ENCODE results near the gene POLR1G.

Gene POLR1G

DNA sequence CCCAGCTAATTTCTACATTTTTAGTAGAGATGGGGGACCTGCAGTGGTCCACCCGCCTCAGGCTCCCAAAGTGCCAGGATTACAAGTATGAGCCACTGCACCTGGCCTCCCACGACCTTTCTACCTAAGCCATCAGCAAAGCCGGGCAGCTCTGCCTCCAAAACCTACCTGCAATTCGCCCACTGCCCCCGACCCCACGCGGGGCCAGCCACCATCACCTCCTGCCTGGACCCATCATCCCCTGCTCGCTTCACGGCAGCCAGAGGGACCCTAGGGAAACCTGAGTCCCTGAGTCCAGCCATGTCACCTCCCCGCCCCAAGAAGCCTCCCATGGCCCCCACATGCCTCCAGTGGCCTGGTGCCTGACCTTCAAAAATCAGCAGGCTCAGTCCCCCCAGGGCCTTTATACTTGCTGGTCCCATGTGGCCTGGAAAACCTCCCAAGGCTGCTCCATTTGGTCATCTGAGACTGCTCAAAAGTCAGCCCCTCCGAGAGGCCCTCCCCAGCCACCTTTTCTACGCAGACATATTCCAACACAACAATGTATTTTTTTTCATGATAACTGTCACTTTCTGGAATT lies 48.1 kb upstream of the POLR1G start:
- no peak for ATAC-seq
- no peak for TF ChIP-seq TSHZ2 (CRISPR knock-in tag; IDR thresholded peaks at IDR 0.05)
- no peak for TF ChIP-seq PPARA (CRISPR knock-in tag; IDR thresholded peaks at IDR 0.05; ENCODE audit: borderline replicate concordance)
- no peak for TF ChIP-seq TOX (CRISPR knock-in tag; IDR thresholded peaks at IDR 0.05; ENCODE audit: borderline replicate concordance)

GRCh38 chr19:45361608-45362007 lies 44.8 kb upstream of the POLR1G start:
- no peak for ATAC-seq
- TF ChIP-seq ZFP30 (CRISPR knock-in tag; IDR thresholded peaks at IDR 0.05), result no peak
- no peak for TF ChIP-seq ZNF8 (CRISPR knock-in tag; IDR thresholded peaks at IDR 0.05)
- TF ChIP-seq PATZ1 (CRISPR knock-in tag; IDR thresholded peaks at IDR 0.05; ENCODE audit: borderline replicate concordance), result no peak
- TF ChIP-seq ESRRG (CRISPR knock-in tag; IDR thresholded peaks at IDR 0.05), result no peak
- TF ChIP-seq ZNF565 (CRISPR knock-in tag; conservative IDR thresholded peaks at IDR 0.05; ENCODE audit: low read depth), result no peak
- TF ChIP-seq OSR1 (CRISPR knock-in tag; IDR thresholded peaks at IDR 0.05), result no peak
- TF ChIP-seq TOX (CRISPR knock-in tag; IDR thresholded peaks at IDR 0.05; ENCODE audit: borderline replicate concordance), result no peak
- TF ChIP-seq PPARA (CRISPR knock-in tag; IDR thresholded peaks at IDR 0.05; ENCODE audit: borderline replicate concordance), result no peak
- TF ChIP-seq CREB5 (CRISPR knock-in tag; IDR thresholded peaks at IDR 0.05; ENCODE audit: low read depth), result no peak
- no peak for TF ChIP-seq ISL1 (CRISPR knock-in tag; IDR thresholded peaks at IDR 0.05)
- no peak for TF ChIP-seq ARNTL (CRISPR knock-in tag; IDR thresholded peaks at IDR 0.05; ENCODE audit: borderline replicate concordance, low read depth)
- TF ChIP-seq ZNF70 (CRISPR knock-in tag; IDR thresholded peaks at IDR 0.05), result no peak
- TF ChIP-seq CSDC2 (CRISPR knock-in tag; IDR thresholded peaks at IDR 0.05), result no peak
- no peak for TF ChIP-seq POU6F1 (CRISPR knock-in tag; IDR thresholded peaks at IDR 0.05; ENCODE audit: borderline replicate concordance, low read depth)
- TF ChIP-seq SNAI2 (CRISPR knock-in tag; IDR thresholded peaks at IDR 0.05), result no peak
- no peak for TF ChIP-seq GLIS3 (CRISPR knock-in tag; IDR thresholded peaks at IDR 0.05)
- no peak for TF ChIP-seq ZFP3 (CRISPR knock-in tag; IDR thresholded peaks at IDR 0.05)
- TF ChIP-seq TSHZ2 (CRISPR knock-in tag; IDR thresholded peaks at IDR 0.05), result no peak

- no peak for ATAC-seq
- no peak for TF ChIP-seq ZNF70 (CRISPR knock-in tag; IDR thresholded peaks at IDR 0.05)
- no peak for TF ChIP-seq CSDC2 (CRISPR knock-in tag; IDR thresholded peaks at IDR 0.05)
- TF ChIP-seq TSHZ2 (CRISPR knock-in tag; IDR thresholded peaks at IDR 0.05), result no peak
- no peak for TF ChIP-seq ISL1 (CRISPR knock-in tag; IDR thresholded peaks at IDR 0.05)
- TF ChIP-seq ZFP3 (CRISPR knock-in tag; IDR thresholded peaks at IDR 0.05), result no peak
- TF ChIP-seq ESRRG (CRISPR knock-in tag; IDR thresholded peaks at IDR 0.05), result no peak
- TF ChIP-seq ARNTL (CRISPR knock-in tag; IDR thresholded peaks at IDR 0.05; ENCODE audit: borderline replicate concordance, low read depth), result no peak
- no peak for TF ChIP-seq POU6F1 (CRISPR knock-in tag; IDR thresholded peaks at IDR 0.05; ENCODE audit: borderline replicate concordance, low read depth)
- TF ChIP-seq ZC3H10 (CRISPR knock-in tag; IDR thresholded peaks at IDR 0.05), result no peak
- no peak for TF ChIP-seq ZNF565 (CRISPR knock-in tag; conservative IDR thresholded peaks at IDR 0.05; ENCODE audit: low read depth)
Observed at GRCh38 chr19:45362291-45362690, 44.2 kb upstream of the POLR1G start.

All from SK-N-SH treated with all-trans-retinoic acid at 6 μM for 48 hours (cell line).